HFFc6 (cell line): ENCODE results near the gene OGN. TPM values are rescaled to one million over a fixed set of nuclear protein-coding genes. Genes with fewer than 3 reads are reported as not detected.
A peak's percentile ranks its signal among the peaks of the same experiment; 100 is the strongest.

Experiments used
- DNase-seq: peaks from one replicate; pipeline ENCODE4 v3.0.0-alpha.2; 2018
- H3K27ac Mint-ChIP-seq: 2 replicates; pipeline ENCODE4 v1.8.0; 2020; ENCODE audit warnings: mild to moderate bottlenecking, mixed read lengths
- H3K27me3 Mint-ChIP-seq: 2 replicates; pipeline ENCODE4 v1.8.0; 2021; ENCODE audit warnings: mild to moderate bottlenecking, moderate library complexity, mixed read lengths; ENCODE audit not compliant: insufficient read depth
- H3K36me3 Mint-ChIP-seq: 2 replicates; pipeline ENCODE4 v1.8.0; 2021; ENCODE audit warnings: low read depth, mixed read lengths
- H3K4me1 Mint-ChIP-seq: 2 replicates; pipeline ENCODE4 v1.8.0; 2020; ENCODE audit warnings: low read depth, mixed read lengths
- H3K4me3 Mint-ChIP-seq: 2 replicates; pipeline ENCODE4 v1.8.0; 2020; ENCODE audit warnings: mild to moderate bottlenecking, moderate library complexity, mixed read lengths
- H3K9me3 Mint-ChIP-seq: 2 replicates; pipeline ENCODE4 v1.8.0; 2020; ENCODE audit warnings: mild to moderate bottlenecking, mixed read lengths
- long read RNA-seq: library from polyadenylated mRNA; unstranded; transcript quantifications from one replicate; pipeline ENCODE4 v2.0.0, GENCODE V29; 2019
- total RNA-seq, 6 experiments: library from RNA; stranded (reverse); fragmentation: NEBNext Ultra II Directional; extraction: Animal tissue kit (Norgen Biotek cat#: 25700); gene quantifications; 2 replicates in 1 of 6; 3 replicates in 5 of 6; pipeline ENCODE4 v1.2.3, GENCODE V29; 2021
- TF ChIP-seq, protein P1 (sequence below): fragments of 200-600 bp; sonication (generic); IDR thresholded peaks from 2 replicates; pipeline ENCODE4 v1.5.0; 2021; ENCODE audit warnings: antibody characterized with exemption, mild to moderate bottlenecking

OGN gene, protein sequence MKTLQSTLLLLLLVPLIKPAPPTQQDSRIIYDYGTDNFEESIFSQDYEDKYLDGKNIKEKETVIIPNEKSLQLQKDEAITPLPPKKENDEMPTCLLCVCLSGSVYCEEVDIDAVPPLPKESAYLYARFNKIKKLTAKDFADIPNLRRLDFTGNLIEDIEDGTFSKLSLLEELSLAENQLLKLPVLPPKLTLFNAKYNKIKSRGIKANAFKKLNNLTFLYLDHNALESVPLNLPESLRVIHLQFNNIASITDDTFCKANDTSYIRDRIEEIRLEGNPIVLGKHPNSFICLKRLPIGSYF
- total RNA-seq: under 1 TPM in 1 of 6 experiments, not detected in 5; 0.12 TPM
- long read RNA-seq: 0 reads

DNA sequence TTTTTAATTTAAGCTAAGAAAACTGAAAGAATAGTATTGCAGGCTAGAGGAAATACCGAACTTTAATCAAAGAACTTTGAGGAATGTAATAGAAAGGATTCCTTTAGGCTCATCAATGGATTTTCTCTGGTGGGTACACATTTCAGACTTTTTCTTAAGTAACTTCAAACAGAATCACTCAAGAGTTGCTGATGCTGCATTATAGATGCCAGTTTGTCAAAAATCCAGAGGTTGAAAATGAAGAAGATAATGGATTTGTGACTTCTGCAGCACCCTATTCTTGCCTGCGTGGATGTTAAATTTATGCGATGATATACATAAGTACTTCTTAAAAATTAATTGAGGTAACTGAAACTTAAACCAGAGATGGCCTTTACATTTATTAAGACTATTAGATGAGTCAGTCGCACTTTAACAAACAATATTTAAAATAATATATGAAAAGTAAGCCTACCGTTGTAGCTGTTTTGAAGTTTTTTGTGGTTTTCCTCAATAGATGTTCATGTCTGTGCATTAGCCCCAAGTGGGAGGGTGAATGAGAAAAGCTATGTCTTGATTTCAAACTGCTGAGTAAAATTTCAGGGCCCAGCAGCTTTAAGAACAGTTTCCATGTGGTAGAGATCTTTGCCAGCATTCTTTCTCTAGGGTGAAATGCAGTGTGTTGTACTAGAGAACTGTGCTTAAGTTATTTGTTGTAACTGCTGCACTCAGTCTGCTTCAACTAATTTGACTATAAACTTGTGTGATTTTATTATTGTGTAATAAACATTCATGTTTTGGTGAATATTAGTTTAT is at the start of gene OGN:
Gene OGN (minus strand): TSS at position 537 of the 795 bp plus-strand sequence. CDS start 1,171 bp downstream, outside the sequence.
- peaks cover 16% of the 10 kb centered on the region for H3K4me1 Mint-ChIP-seq
- peak within 1 kb of the TSS; percentile 19; the same call in 1 of the 2 replicates for H3K27ac Mint-ChIP-seq
- no peak for DNase-seq
- H3K9me3 Mint-ChIP-seq: no peaks in the 10 kb centered on the region
- no peaks in the 10 kb centered on the region for H3K36me3 Mint-ChIP-seq
- H3K4me3 Mint-ChIP-seq: peak within 1 kb of the TSS; percentile 34; the same call in 1 of the 2 replicates
- TF ChIP-seq, protein P1, sequence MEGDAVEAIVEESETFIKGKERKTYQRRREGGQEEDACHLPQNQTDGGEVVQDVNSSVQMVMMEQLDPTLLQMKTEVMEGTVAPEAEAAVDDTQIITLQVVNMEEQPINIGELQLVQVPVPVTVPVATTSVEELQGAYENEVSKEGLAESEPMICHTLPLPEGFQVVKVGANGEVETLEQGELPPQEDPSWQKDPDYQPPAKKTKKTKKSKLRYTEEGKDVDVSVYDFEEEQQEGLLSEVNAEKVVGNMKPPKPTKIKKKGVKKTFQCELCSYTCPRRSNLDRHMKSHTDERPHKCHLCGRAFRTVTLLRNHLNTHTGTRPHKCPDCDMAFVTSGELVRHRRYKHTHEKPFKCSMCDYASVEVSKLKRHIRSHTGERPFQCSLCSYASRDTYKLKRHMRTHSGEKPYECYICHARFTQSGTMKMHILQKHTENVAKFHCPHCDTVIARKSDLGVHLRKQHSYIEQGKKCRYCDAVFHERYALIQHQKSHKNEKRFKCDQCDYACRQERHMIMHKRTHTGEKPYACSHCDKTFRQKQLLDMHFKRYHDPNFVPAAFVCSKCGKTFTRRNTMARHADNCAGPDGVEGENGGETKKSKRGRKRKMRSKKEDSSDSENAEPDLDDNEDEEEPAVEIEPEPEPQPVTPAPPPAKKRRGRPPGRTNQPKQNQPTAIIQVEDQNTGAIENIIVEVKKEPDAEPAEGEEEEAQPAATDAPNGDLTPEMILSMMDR: no peak
- H3K27me3 Mint-ChIP-seq: no peaks in the 10 kb centered on the region

DNA sequence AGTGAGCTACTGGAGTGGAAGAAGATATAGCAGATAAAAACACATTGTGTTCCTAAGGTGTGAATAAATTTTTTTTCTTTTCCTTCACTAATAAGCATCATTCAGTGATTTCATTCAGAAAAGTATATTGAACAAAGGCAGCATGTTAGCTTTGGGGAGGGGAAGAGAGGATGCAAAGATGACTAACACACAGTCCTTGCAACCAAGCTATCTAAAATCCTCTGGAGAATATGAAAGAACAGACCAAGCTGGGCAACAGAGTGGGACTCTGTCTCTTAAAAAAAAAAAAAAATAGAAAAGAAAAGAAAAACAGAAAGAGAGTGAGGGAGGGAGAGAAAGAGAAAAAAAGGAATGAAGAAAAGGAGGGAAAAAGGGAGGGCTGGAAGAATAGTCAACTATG is 42.2 kb upstream of the OGN start:
- DNase-seq: no peak

DNA sequence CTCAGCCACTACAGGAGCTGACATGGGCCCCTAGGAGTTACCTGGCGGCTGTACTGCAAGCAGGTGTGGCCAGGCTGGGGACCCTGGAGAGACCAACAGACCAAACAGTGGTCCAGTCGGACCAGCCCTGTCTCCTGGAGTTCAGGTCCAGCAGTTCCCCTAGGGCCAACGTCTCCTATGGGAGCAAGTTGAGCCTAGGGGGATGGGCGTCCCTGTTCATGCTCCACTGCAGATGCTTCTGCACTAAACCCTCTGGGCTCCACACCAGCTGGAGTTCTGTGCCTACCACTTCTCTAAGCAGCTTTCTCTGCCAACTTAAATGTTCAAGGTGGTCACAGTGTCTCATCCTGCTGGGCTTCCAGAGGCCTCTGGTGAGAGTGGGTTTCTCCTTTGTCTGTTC is 40.5 kb upstream of the OGN start:
- Mint-ChIP-seq H3K36me3 (no peaks in the 10 kb centered on the region), H3K9me3 (no peaks in the 10 kb centered on the region), H3K4me3 (no peak overlapping the region), H3K27ac (no peak overlapping the region), H3K27me3 (peaks cover 5% of the 10 kb centered on the region), H3K4me1 (peaks cover 15% of the 10 kb centered on the region)
- DNase-seq: no peak
- TF ChIP-seq, protein P1: no peak

More for the DNA sequence above, 42.2 kb upstream of the OGN start:
- H3K27ac Mint-ChIP-seq: no peak overlapping the region
- H3K27me3 Mint-ChIP-seq: peaks cover 5% of the 10 kb centered on the region
- no peaks in the 10 kb centered on the region for H3K9me3 Mint-ChIP-seq
- TF ChIP-seq, protein P1: no peak
- H3K36me3 Mint-ChIP-seq: no peaks in the 10 kb centered on the region
- H3K4me3 Mint-ChIP-seq: no peak overlapping the region
- peaks cover 8% of the 10 kb centered on the region; the same call in 1 of the 2 replicates for H3K4me1 Mint-ChIP-seq

GRCh38 chr9:92440751-92441046 is 36.3 kb upstream of the OGN start:
- Mint-ChIP-seq H3K36me3 (no peaks in the 10 kb centered on the region), H3K27ac (no peak overlapping the region), H3K4me3 (no peak overlapping the region), H3K4me1 (peaks cover 13% of the 10 kb centered on the region), H3K9me3 (no peaks in the 10 kb centered on the region), H3K27me3 (no peaks in the 10 kb centered on the region; the same call in 1 of the 2 replicates)
- TF ChIP-seq, protein P1: no peak
- no peak for DNase-seq

GRCh38 chr9:92439921-92440750 is 35.8 kb upstream of the OGN start:
- H3K27ac Mint-ChIP-seq: peak overlapping the region; percentile 74
- no peaks in the 10 kb centered on the region for H3K27me3 Mint-ChIP-seq
- no peaks in the 10 kb centered on the region for H3K9me3 Mint-ChIP-seq
- H3K4me1 Mint-ChIP-seq: peaks cover 13% of the 10 kb centered on the region
- TF ChIP-seq, protein P1: no peak
- H3K36me3 Mint-ChIP-seq: no peaks in the 10 kb centered on the region
- H3K4me3 Mint-ChIP-seq: no peak overlapping the region
- peak; percentile 85 for DNase-seq
